Measurements from ENCODE around the gene KLRC1.
"Not testable (repeated sequence)": the region's sequence is repeated elsewhere in the genome, so short reads cannot be mapped to it uniquely, and the experiment has no call there.

KLRC1 gene

GRCh38 chr12:10453156-10453555 lies at the start of gene KLRC1:
KLRC1 (minus strand) TSS chr12:10453377; CDS start chr12:10451156, 2,221 bp downstream.
- DNase-seq = no peak

GRCh38 chr12:10501030-10501429 lies 47.9 kb upstream of the KLRC1 start:
- DNase-seq = no peak

DNA sequence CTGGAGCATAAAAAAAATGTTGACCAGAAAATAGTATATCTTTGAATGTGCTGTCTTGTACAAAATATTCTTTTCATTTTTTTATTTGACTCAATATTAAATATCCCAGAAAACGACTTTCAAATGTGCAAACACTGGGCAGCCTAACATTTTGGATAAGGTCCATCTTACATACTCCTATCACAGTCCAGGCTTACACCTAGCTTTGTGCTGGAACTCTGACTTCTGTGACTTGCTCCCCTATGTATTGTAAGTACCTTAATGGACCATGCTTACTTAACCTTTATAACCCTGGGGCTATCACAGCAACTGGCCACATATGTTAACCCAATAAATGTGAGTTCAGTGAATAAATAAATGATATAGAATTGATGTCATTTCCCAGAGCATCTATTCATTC lies 44.9 kb upstream of the KLRC1 start:
- DNase-seq = no peak

DNA sequence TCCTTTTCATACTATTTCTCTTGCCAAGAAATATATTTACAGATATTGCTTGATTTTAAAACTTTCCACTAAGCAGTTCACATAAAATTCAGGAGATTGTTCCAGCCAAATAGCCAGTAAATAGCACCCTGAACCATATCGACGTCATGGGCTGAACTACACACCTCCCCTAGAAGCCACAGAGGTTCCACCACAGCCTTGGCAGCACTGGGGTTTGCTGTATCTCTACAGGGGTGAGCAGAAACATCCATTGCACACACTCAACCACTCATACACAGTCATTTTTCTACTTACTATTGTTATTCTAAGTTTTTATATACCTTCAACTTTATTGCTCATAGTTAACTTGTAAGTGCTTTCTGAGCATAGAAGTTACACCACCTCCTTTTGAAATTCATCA lies 44.4 kb upstream of the KLRC1 start:
- no peak for DNase-seq

GRCh38 chr12:10491766-10492165 lies 38.6 kb upstream of the KLRC1 start:
- DNase-seq = no peak

- DNase-seq = not testable (repeated sequence)
These were observed 34.2 kb upstream of the KLRC1 start for GRCh38 chr12:10487328-10487727.

DNA sequence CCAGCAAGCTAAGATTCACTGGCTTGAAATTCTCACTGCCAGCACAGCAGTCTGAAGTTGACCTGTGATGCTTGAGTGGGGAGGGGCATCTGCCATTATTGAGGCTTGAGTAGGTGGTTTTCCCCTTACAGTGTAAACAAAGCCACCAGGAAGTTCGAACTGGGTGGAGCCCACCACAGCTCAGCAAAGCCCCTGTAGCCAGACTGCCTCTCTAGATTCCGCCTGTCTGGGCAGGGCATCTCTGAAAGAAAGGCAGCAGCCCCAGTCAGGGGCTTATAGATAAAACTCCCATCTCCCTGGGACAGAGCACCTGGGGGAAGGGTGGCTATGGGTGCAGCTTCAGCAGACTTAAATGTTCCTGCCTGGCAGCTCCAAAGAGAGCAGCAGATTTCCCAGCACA lies 28.7 kb upstream of the KLRC1 start:
- not testable (repeated sequence) for DNase-seq

DNA sequence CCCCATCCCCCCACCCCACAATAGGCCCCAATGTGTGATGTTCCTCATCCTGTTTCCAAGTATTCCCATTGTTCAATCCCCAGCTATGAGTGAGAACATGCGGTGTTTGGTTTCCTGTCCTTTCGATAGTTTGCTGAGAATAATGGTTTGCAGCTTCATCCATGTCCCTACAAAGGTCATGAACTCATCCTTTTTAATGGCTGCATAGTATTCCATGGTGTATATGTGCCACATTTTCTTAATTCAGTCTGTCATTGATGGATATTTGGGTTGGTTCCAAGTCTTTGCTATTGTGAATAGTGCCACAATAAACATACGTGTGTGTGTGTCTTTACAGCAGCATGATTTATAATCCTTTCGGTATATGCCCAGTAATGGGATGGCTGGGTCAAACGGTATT lies 19.6 kb upstream of the KLRC1 start:
- not testable (repeated sequence) for DNase-seq

DNA sequence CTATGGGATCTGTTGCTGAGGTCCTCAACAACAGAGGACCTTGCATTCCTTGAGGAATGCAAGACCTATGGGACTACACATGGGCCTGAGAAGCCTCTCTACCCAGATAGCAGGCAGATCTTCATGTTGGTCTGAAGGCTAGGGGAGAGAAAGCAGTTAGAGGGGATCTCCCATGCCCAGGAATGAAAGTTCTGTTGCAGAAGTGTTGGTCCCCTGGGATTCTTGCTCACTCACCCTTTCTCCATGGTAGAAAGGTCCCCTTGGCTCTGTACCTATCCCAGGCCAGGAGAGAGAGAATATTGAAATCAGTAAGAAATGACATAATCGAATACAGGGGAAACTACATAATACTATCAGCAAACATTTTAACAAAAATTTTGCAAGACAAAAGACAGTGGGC lies 16.5 kb upstream of the KLRC1 start:
- DNase-seq = no peak

DNA sequence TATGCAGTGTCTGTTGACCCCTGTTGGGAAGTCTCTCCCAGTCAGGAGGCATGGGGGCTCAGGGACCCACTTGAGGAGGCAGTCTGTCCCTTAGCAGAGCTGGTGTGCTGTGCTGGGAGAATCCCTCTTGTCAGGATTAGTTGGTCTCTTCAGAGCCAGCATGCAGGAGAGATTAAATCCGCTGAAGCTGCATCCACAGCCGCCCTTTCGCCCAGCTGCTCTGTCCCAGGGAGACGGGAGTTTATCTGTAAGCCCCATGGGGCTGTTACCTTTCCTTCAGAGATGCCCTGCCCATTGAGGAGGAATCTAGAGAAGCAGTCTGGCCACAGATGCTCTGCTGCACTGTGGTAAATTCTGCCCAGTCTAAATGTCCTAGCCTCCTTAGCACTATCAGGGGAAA lies 13.1 kb upstream of the KLRC1 start:
- no peak for DNase-seq

DNA sequence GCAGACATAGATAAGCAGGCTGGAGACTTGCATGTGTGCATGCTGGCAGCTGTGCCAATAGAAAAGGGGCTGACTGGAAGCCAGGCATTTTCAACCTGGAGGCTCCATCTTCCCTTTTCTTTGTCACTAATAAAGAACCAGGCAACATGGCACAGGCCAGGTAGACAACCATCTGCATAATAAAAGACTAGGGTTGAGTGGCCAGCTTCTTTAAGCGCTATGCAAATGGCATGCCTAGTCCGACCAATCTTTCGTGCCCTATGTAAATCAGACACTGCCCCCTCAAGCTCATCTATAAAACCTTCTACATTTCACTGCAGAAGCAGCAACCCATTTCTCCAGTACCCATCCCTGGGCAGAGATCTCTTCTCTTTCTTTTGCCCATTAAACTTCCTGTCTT lies 4.6 kb upstream of the KLRC1 start:
- no peak for DNase-seq

- DNase-seq = no peak
These were observed 3.7 kb upstream of the KLRC1 start for GRCh38 chr12:10456856-10457255.

- no peak for DNase-seq
These were observed 2.6 kb upstream of the KLRC1 start for GRCh38 chr12:10455766-10456165.

DNA sequence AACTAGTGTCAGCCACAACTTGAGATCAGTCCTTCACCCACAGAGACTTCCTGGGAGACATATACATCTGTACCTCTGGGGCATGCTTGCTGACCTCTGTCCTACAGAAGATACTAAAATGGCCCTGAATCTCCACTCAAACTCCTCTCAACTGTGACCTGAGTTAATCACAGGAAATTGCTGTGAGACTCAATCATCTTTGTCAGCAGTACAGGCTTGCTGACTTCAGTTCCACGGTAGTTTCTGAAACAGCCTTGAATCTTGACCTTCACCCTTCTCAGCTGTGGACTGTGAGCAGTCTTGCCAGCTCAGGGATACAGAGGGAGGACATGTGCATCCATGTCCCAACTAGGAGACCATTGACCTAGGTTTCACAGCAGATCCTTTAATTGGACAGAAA lies 1.4 kb upstream of the KLRC1 start:
- DNase-seq = no peak

- DNase-seq = no peak
These were observed 4.9 kb downstream of the KLRC1 start for GRCh38 chr12:10448236-10448635.

DNA sequence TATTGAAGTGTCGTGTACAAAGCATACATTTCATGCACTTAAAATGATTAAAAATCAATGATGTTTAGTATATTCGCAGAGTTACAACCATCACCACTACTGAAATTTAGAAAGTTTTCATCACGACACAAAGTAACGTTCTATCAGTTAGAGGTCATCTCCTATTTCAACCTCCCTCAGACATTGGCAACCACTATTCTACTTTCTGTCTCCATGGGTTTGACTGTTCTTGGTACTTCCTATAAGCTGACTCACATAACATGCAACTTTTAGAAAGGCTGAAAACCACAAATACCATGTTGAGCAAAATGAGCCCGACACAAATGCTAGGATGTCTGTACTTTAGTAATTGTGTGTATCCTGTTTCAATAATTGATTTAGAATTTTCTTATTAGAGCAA lies 7.1 kb downstream of the KLRC1 start:
- DNase-seq = not testable (repeated sequence)

DNA sequence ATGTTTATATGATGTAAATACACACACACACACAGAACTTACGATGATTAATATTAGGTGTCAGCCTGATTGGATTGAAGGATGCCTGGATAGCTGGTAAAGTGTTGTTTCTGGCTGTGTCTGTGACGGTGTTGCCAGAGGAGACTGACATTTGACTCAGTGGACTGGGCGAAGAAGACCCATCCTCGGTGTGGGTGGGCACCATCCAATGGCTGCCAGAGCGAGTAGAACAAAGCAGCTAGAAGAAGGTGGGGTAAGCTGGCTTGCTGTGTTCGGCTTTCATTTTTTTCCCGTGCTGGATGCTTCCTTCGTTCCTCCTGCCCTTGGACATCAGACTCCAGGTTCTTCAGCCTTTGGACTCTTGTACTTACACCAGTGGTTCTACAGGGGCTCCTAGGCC lies 12.0 kb downstream of the KLRC1 start:
- DNase-seq = not testable (repeated sequence)

GRCh38 chr12:10439608-10440274 lies 13.4 kb downstream of the KLRC1 start:
- DNase-seq = not testable (repeated sequence)

- not testable (repeated sequence) for DNase-seq
These were observed 15.6 kb downstream of the KLRC1 start for GRCh38 chr12:10437601-10438000.

GRCh38 chr12:10435816-10436215 lies 17.4 kb downstream of the KLRC1 start, which contains the start of gene KLRC2:
KLRC2 (minus strand) TSS chr12:10436010; CDS start chr12:10435986, 24 bp downstream.
- DNase-seq = not testable (repeated sequence)

- not testable (repeated sequence) for DNase-seq
These were observed 22.6 kb downstream of the KLRC1 start for GRCh38 chr12:10430623-10431022.

DNA sequence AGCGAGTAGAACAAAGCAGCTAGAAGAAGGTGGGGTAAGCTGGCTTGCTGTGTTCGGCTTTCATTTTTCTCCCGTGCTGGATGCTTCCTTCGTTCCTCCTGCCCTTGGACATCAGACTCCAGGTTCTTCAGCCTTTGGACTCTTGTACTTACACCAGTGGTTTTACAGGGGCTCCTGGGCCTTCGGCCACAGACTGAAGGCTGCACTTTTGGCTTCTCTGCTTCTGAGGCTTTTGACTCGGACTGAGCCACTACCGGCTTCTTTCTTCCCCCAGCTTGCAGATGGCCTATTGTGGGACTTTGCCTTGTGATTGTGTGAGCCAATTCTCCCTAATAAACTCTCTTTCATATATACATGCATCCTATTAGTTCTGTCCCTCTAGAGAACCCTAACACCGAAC lies 27.2 kb downstream of the KLRC1 start:
- not testable (repeated sequence) for DNase-seq

DNA sequence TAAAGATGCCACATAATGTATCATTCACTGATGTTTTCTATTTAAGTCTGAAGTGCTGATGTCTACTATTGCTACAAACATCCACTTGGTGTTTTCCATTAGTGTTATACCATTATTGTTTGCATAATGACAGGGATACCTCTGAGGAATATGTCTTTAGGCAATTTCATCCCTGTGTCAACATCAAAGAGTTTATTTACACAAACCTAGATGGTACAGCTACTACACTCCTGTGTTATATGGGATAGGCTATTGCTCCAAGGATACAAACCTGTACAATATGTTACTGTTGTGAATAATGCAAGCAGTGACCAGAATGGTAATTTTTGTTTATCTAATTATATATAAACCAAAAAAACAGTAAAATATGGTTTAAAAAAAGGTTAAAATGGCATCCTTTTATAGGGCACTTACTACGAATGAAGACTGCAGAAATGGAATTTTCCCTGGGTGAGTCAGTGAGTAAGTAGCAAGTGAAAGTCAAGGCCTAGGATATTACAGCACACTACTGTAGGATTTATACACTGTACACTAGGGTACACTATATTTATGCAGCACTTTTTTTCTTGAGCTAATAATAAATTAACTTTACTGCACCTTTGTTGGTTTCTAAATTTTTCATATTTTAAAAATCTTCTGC lies 28.8 kb downstream of the KLRC1 start:
- not testable (repeated sequence) for DNase-seq

GRCh38 chr12:10422159-10422558 lies 31.0 kb downstream of the KLRC1 start:
- not testable (repeated sequence) for DNase-seq

DNA sequence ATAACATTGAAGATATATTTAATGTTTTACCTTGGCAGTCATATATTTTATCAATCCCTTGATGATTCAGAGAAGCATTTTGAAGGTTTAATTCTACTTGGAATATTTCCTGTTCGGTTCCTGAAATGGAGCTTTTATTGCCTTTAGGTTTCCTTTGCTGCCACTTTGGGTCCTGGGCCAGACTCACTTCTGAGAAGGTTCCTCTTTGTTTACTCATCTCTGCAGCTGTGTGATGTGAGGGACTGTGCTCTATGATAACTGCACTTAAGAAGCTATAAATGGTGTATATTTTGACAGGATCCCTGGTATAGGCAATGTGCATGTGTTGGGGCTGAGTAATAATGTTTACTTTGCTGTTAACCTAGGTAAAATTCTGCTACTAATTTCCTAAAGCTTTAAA lies 32.8 kb downstream of the KLRC1 start, which contains the start of gene KLRC3:
KLRC3 (minus strand) TSS at position 262 of the 400 bp plus-strand sequence; CDS start at position 217, 45 bp downstream.
- DNase-seq = not testable (repeated sequence)
